ENCODE results near the gene LSM3.

Gene LSM3

DNA sequence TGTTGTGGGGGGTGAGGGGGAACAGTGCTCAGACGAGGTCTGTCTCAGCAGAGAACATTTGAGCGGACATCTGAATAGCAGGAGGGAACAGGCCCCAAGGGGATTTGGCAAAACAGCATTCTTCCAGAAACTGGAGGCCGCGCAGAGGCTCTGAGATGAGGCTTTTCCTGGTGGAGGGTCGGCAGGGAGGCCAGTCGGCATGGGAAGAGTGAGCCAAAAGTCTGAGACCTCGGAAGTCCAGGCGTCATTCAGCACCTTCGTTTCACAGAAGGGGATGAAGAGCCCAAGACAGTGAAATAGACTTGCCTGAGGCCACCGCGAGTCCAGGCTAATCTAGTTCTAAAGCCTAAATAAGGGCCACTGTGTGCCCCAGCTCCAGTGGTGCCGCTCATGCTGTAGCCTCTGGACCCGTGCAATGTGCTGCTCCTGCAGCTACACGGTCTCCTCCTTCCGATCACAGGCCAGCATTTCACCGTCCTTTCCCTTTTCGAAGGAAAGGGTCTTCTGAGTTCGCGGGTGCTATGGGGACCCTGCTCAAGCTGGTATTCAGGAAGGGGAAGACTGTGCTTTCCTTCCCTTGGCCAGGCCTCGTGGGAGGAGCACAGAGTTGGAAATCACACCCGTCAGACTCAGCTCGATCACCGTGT is 24.4 kb downstream of the LSM3 start:
- Histone ChIP-seq H3K4me3 (ENCODE audit: low read depth, low read length) (no peak overlapping the region), H3K36me3 (replicated peaks) (no peaks in the 10 kb centered on the region), H3K27ac (no peak overlapping the region), H3K27me3 (replicated peaks) (no peaks in the 10 kb centered on the region)
- TF ChIP-seq, protein P1, sequence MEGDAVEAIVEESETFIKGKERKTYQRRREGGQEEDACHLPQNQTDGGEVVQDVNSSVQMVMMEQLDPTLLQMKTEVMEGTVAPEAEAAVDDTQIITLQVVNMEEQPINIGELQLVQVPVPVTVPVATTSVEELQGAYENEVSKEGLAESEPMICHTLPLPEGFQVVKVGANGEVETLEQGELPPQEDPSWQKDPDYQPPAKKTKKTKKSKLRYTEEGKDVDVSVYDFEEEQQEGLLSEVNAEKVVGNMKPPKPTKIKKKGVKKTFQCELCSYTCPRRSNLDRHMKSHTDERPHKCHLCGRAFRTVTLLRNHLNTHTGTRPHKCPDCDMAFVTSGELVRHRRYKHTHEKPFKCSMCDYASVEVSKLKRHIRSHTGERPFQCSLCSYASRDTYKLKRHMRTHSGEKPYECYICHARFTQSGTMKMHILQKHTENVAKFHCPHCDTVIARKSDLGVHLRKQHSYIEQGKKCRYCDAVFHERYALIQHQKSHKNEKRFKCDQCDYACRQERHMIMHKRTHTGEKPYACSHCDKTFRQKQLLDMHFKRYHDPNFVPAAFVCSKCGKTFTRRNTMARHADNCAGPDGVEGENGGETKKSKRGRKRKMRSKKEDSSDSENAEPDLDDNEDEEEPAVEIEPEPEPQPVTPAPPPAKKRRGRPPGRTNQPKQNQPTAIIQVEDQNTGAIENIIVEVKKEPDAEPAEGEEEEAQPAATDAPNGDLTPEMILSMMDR (IDR thresholded peaks at IDR 0.05; ENCODE audit: low read depth, low read length, missing control alignments) = no peak
- in situ Hi-C loops (cut with HindIII; ENCODE audit: low pct_ligation_motif_present, low sequenced_read_pairs) = no loop called here
- DNase-seq = no peak

DNA sequence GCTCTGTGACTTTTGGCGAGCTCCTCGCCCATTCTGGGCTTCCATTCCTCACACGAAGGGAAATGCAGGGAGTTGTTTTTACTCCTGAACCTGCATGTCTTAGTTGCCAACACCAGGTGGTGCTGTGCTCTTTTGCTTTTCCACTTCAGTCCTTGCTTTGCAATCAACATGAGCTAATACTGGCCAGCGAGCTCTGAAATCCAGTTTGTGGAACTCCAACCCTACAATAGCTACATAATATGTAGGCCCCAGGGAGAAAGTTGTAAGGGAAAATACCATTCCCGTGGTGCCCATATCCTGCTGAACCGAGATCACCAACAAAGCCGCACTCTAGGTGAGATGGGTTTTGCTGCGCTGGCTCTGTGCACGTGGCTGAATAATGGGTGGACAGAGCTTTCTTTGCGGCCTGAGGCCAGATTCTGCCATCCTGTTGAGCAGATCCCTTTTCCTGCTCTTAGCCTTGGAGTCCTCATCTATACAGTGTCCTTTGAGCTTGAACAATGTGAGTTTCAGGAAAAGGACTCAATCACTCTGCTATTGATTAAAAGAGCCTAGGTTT is 25.0 kb downstream of the LSM3 start:
- peak; percentile 74 for DNase-seq
- Histone ChIP-seq H3K36me3 (replicated peaks) (no peaks in the 10 kb centered on the region), H3K4me3 (ENCODE audit: low read depth, low read length) (no peak overlapping the region), H3K27me3 (replicated peaks) (no peaks in the 10 kb centered on the region), H3K27ac (no peak overlapping the region)
- TF ChIP-seq, protein P1 (IDR thresholded peaks at IDR 0.05; ENCODE audit: low read depth, low read length, missing control alignments) = peak; percentile 89
- in situ Hi-C loops (cut with HindIII; ENCODE audit: low pct_ligation_motif_present, low sequenced_read_pairs) = no loop called here

DNA sequence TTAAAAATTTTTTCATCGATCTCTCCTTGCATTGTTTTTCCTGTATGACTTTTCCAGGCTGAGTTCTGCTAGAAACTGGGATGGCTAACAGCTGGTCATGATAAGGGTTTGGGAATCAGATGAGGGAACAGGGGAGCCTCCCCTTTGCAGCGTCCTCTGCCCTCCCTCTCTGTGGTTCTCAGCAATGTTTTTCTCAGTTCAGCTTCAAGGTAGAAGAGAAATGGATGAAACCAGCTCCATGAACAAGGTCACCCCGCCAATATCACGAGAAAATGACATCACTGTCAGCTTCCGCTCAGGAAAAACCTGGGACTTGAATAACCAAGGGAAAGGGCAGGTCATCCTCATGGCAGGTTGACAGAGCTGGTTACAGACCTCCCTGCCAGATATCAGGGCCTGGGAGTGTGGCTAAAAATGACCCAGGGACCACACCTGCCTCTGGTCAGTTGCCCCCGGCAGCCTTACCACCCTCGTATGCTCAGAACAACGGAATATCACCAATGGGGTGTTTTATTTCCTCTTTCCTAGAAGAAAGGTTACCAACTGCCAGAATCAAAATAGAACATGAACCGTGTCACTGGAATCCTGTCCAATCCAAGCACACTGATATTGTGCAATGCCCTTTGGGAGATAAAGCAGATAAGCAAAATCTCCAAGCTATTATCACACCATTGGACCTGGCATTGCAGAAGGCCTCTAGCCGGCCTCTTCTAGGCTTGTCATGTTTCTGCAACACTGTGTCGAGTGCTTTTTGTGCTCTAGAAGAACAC is 26.1 kb downstream of the LSM3 start:
- DNase-seq = peak; percentile 66
- TF ChIP-seq, protein P1 (IDR thresholded peaks at IDR 0.05; ENCODE audit: low read depth, low read length, missing control alignments) = no peak
- in situ Hi-C loops (cut with HindIII; ENCODE audit: low pct_ligation_motif_present, low sequenced_read_pairs) = no loop called here
- Histone ChIP-seq H3K27ac (peak overlapping the region; percentile 13), H3K36me3 (replicated peaks) (no peaks in the 10 kb centered on the region), H3K4me3 (ENCODE audit: low read depth, low read length) (no peak overlapping the region), H3K27me3 (replicated peaks) (no peaks in the 10 kb centered on the region)

DNA sequence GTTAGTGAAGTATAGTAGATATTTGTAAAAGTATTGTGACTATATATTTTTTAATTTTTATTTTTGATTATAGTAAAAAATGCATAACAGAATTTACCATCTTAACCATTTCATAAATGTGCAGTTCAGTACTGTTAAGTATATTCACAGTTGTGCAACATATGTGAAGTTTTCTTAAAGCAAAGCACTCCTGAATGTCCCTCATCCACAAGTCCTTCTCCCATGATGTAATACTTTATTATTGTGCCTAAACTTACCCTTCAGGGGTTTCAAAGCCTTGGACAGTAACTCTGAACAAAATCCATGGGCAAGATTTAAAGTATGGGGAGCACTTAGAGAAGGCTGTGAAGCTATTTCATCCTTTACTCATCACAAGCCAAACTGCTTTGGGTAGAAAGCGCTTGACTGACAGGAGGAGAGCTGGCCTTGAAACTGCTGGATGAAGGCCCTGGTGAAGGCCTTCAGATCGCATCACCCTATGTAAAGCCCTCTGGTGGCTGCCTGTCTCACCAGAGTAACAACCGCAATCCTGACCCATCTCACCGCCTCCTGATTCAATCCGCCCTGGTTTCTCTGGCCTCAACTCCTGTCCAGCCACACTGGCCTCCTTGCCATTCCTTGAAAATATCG is 28.0 kb downstream of the LSM3 start:
- no peaks in the 10 kb centered on the region for H3K36me3 ChIP-seq (replicated peaks)
- H3K4me3 ChIP-seq (ENCODE audit: low read depth, low read length) = no peak overlapping the region
- TF ChIP-seq, protein P1 (IDR thresholded peaks at IDR 0.05; ENCODE audit: low read depth, low read length, missing control alignments) = peak; percentile 27
- in situ Hi-C loops (cut with HindIII; ENCODE audit: low pct_ligation_motif_present, low sequenced_read_pairs) = no loop called here
- H3K27me3 ChIP-seq (replicated peaks) = no peaks in the 10 kb centered on the region
- H3K27ac ChIP-seq = no peak overlapping the region
- no peak for DNase-seq

DNA sequence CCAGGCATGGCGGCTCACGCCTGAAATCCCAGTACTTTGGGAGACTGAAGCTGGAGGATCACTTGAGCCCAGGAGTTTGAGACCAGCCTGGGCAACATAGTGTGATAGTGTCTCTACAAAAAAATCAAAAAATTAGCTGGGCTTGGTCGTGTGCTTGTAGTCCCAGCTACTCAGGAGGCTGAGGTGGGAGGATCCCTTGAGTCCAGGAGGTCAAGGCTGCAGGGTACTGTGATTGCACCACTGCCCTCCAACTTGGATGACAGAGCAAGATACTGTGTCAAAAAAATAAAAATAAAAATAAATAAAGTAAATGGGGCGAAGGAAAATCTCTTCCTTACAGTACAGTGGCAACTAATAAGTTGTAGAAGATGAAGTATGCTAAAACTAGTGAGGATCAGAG is 29.6 kb downstream of the LSM3 start:
- in situ Hi-C loops (cut with HindIII; ENCODE audit: low pct_ligation_motif_present, low sequenced_read_pairs) = no loop called here
- TF ChIP-seq, protein P1 (IDR thresholded peaks at IDR 0.05; ENCODE audit: low read depth, low read length, missing control alignments) = no peak

More for the DNA sequence above, 29.6 kb downstream of the LSM3 start:
- Histone ChIP-seq H3K4me3 (ENCODE audit: low read depth, low read length) (no peak overlapping the region), H3K27ac (peak overlapping the region; percentile 30), H3K36me3 (replicated peaks) (no peaks in the 10 kb centered on the region), H3K27me3 (replicated peaks) (no peaks in the 10 kb centered on the region)
- DNase-seq = no peak
